HG02884 (cell line): ENCODE data around the gene PCED1A.

Source experiments
- ATAC-seq: cut with Tn5 transposase; IDR thresholded peaks from one replicate; pipeline ENCODE4 v1.9.1; 2021; ENCODE audit warnings: mild to moderate bottlenecking, moderate library complexity; ENCODE audit not compliant: unreplicated experiment

Gene PCED1A

DNA sequence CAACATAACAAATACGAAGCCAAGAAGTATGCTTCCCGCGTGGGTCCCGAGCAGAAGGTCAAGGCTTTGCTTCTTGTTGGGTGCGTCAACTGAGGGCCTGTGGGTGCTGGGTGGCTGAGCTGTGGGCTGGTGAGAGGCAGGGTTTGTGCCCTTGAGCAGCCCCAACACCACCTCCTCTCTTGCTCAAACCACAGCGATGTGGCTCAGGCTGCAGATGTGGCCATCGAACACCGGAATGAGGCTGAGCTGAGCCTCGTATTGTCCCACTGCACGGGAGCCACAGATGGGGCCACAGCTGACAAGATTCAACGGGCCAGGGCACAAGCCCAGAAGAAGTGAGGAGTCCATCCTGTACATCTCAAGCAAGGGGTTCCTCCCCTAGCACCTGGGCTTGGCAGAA lies 25.8 kb upstream of the PCED1A start:
- no peak for ATAC-seq

- ATAC-seq = no peak
Measured at GRCh38 chr20:2865630-2866029, 25.2 kb upstream of the PCED1A start.

GRCh38 chr20:2865101-2865500 lies 24.6 kb upstream of the PCED1A start:
- ATAC-seq = no peak

GRCh38 chr20:2864626-2865025 lies 24.2 kb upstream of the PCED1A start:
- ATAC-seq = no peak

DNA sequence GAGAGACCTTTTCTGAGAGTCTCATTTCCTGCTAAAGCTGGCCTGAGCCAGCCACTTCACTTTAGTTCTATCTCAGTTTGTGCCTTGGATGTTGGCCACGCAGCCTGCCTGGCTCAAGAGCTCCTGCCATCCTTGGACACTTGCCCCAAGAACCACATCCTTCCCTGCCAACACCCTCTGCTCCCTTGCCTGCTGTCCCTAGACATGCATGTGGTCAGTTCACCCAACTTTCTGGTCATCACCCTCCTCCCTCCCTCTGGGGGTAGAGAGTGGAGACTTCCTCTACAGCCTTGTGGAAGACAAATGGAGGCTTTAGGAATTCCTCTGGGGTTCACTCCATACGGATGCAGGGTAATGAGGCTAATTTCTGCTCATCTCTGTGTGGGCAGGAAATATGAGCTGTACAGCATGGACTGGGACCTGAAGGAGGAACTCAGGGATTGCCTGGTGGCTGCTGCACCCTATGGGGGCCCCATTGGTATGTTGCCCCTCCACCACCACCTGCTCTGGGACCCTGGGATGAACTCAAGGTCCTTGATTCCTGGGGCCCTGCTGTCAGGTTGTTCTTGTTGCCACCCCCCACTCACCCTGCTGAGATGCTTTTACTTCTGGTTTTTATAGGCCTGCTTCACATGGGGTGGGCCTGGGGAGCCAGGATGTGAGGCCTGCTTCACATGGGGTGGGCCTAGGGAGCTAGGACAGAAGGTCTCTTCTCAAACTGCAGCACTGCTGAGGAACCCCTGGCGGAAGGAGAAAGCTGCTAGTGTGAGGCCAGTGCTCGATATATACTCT lies 19.1 kb upstream of the PCED1A start:
- ATAC-seq = no peak

DNA sequence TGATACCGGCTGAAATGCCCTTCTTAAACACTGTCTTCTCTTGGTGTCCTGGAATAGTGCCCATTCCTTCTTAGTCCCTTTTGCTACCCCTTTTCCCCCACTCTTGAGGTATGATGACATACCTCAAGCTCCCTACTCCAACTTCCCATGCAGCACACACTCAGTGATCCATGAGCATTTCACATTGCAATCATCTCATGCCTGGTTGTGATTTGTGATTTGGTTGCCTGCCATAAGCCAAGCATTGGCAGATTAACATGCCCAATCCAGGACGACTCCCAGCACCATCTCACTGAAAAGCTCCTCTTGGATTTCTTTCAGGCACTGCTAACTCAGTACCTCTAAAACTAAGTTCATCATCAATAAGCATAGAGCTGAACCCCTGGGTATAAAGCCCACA lies 18.1 kb upstream of the PCED1A start:
- no peak for ATAC-seq

DNA sequence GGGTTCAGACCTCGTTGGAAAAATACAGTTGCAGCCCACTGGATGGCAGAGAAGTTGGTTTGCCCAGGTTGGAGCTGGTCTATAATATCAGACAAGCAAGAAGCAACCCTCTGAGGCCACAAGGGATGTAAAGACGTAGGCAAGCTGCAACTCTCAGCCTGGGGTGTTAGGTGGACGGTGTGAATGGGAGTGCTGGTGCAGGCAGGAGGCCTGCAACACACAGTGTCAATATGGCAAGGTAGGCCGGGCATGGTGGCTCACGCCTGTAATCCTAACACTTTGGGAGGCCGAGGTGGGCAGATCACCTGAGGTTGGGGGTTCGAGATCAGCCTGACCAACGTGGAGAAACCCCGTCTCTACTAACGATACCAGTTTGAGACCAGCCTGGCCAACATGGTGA lies 10.6 kb upstream of the PCED1A start:
- no peak for ATAC-seq

DNA sequence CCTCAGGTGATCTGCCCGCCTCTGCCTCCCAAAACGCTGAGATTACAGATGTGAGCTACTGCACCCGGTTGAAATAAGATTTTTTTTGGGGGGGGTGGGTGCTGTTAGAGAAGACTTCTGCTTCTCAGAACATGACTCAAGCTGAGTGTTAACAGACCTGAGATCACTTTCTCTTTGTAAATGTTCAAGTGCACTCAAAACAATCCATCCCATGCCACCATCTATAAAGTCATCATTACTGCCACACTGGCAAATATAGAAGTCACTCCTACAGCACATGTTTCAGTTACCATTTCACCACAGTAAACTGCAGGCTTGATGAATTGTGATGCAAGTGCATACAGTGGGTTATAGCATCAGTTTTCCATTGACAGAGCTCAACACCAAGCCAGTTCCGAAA lies 9.1 kb upstream of the PCED1A start:
- ATAC-seq = no peak

DNA sequence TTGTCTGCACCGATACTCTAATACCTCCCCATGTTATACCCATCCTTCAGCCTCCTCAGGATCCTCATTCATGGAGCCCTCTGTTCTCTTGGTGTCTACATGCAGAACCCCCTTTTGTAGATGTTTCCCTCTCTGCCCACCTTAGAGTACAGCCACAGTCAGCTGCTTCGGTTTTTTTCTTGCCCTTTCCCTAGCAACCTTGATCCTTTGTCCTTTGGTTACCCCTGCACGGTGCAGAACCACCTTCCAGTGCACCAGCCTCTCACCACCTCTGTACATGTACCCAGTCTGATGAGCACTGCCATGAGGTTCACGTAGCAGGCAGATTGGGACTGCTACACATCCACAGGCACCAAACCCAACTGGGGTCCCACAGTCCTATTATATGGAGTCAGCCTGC lies 7.3 kb upstream of the PCED1A start:
- no peak for ATAC-seq

DNA sequence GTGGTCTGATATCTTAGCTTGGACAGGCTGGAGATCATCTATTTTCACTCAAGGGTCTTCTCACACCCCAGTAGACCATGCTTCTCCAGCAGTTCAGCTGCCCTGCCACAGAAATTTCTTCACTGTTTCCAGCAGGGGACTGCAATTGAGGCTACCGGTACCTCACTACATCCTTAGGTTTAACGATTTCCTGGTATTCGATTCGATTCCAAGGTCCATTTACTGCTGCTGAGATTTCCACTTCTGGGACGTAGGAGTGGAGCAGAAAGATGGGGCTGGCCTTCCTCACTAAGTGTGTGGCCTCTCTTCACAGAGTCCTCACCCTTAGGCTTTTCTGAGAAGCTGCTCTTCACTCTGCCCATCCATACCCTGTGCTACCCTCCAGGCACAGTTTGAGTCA lies 6.2 kb upstream of the PCED1A start:
- ATAC-seq = no peak

- ATAC-seq = no peak
Measured at GRCh38 chr20:2845607-2846006, 5.2 kb upstream of the PCED1A start.

- peak; percentile 27 for ATAC-seq
Measured at GRCh38 chr20:2840967-2841531, 594 bp upstream of the PCED1A start.

DNA sequence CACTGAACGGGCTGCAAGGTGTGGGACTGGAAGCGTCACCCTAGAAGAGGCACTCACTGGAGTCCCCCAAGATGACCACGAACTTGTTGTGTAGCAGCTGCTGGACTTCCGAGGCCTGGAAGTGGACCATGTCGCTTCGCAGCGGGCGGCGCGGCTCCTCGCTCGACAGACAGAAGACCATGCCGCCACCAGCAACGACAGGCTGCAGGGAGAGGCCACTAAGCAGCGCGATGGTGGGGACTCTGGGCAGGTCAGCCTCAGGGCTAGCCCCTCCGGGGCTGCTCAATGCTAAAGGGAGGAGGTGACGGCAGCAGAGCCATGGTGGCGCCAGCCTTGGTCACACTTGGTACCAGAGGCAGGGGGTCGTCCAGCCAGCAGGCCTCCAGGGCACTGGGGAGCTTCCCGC lies 720 bp downstream of the PCED1A start:
- ATAC-seq = no peak

GRCh38 chr20:2838847-2839671 lies 1.4 kb downstream of the PCED1A start:
- ATAC-seq = no peak

DNA sequence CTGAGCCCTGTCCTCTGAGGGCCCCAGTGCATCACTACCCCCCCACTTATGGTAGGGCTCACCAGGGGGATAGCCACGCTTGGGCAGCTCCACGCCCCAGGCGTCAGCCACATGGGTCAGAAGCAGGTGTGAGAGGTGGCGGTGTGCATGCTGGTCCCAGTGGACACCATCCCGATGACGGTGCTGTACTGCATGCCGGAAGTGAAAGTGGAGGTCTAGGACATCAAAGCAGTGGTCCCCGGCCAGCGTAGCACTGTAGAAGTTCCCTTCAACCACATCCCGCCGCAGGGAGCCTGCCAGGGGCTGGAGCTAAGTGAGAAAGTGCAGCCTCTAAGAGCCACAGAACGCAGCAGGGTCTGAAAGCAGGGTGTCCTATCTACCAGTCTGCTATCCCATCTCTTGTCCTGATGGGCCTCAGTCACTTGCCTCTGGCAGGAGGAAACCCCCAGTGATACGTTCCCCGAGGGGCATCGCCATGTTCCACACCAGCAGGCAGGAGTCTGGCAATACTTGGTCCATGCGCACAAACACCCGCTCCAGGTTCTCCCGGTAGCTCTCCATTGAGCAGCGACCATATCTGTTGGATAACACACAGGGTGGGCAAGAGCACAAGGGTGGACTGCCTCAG lies 2.2 kb downstream of the PCED1A start:
- no peak for ATAC-seq

- ATAC-seq = no peak
Measured at GRCh38 chr20:2837221-2837960, 3.1 kb downstream of the PCED1A start.

DNA sequence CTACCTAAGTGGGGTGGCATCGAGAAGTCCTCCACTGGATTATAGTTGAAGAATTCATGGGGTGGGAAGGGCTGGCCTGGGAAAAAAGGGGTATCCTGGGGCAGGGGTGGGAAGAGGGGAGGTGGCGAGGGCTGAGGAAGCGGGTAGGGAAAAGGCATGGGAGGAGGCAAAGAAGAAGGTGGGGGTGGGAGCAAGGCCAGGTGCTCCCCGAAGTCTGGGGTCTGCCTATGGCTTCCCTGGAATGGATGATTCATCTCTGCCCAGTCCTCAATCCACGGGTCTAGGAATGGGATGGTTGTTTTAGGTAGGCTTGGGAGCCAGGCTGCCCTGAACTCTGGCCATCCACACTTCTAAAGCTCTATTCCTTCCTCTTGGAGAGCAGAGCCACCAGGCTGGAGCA lies 4.4 kb downstream of the PCED1A start:
- no peak for ATAC-seq

- no peak for ATAC-seq
Measured at GRCh38 chr20:2835331-2835796, 5.1 kb downstream of the PCED1A start.

DNA sequence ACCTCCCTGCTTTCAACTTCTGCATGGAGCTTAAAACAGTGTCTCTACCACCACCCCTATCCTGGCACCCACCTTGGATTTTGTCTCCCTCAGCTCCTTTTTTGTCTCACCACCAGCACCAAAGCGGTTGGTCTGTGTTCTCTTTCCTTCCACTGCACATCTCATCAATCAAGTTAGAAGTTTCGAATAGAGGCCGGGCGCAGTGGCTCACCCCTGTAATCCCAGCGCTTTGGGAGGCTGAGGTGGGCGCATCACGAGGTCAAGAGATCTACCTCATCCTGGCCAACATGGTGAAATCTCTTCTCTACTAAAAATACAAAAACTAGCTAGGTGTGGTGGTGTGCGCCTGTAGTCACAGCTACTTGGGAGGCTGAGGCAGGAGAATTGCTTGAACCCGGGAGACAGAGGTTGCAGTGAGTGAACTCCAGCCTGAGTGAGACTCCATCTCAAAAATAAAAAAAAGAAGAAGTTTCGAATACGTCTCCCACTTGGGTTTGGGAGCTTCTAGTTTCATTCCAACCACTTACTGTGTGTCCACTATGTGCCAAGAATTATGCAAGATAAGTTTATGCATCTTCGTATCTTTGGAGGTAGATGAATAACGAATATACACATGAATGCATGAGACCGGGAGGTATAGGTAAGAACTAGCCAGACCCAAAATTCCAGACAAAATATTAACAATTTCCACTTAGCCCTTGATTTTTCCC lies 5.9 kb downstream of the PCED1A start:
- ATAC-seq = no peak

DNA sequence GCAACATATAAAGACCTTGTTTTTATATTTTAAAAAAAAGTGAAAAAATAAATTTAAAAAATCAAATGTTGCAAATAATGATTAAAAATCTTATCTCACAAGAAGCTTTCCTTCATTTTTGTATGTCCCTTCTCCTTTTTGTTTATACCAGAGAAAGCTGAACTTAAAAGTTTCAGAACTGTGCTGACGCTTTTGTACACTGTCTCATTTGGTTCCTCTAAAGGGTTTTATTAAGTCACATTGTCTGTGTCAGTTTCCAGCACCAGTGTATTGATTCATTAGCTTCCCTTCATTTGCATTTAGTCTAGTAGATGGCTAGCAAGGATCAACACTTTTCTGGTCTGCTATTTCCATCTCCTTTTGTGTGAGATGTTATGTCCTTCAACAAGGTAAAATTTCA lies 6.7 kb downstream of the PCED1A start:
- no peak for ATAC-seq
